GM18909 (cell line): ENCODE results near the gene ARID3C.

Experiments
- ATAC-seq: cut with Tn5 transposase; IDR thresholded peaks from one replicate; pipeline ENCODE4 v1.9.1; 2021; ENCODE audit warnings: mild to moderate bottlenecking; ENCODE audit not compliant: unreplicated experiment, poor library complexity

Gene ARID3C

GRCh38 chr9:34580358-34580757, 48.5 kb downstream of the ARID3C start:
- ATAC-seq = no peak

- no peak for ATAC-seq
These were observed 49.1 kb downstream of the ARID3C start for GRCh38 chr9:34579808-34580163.

GRCh38 chr9:34579104-34579807, 49.6 kb downstream of the ARID3C start:
- no peak for ATAC-seq

- ATAC-seq = no peak
These were observed 50.4 kb downstream of the ARID3C start for GRCh38 chr9:34578241-34579103.

- ATAC-seq = no peak
These were observed 51.2 kb downstream of the ARID3C start for GRCh38 chr9:34577400-34578240.

- ATAC-seq = no peak
These were observed 52.1 kb downstream of the ARID3C start for GRCh38 chr9:34576597-34577399.

- ATAC-seq = no peak
These were observed 52.8 kb downstream of the ARID3C start for GRCh38 chr9:34575862-34576596.

- no peak for ATAC-seq
These were observed 53.6 kb downstream of the ARID3C start for GRCh38 chr9:34575241-34575640.

- no peak for ATAC-seq
These were observed 54.3 kb downstream of the ARID3C start for GRCh38 chr9:34574571-34574970.

GRCh38 chr9:34573599-34574325, 55.1 kb downstream of the ARID3C start:
- no peak for ATAC-seq

- ATAC-seq = no peak
These were observed 56.2 kb downstream of the ARID3C start for GRCh38 chr9:34572628-34573027.

- no peak for ATAC-seq
These were observed 56.8 kb downstream of the ARID3C start for GRCh38 chr9:34572092-34572491.

- no peak for ATAC-seq
These were observed 57.4 kb downstream of the ARID3C start for GRCh38 chr9:34571481-34571810.
